Heart right ventricle (tissue), 16 donors: ENCODE results near the gene IPP. TPM values are rescaled to one million over a fixed set of nuclear protein-coding genes. Genes with fewer than 3 reads are reported as not detected.
"Not testable (repeated sequence)": the region's sequence is repeated elsewhere in the genome, so short reads cannot be mapped to it uniquely, and the experiment has no call there.

Experiments
- ATAC-seq, 8 donors: fragments of 200-7000 bp; cut with Tn5 transposase; one replicate each; pipeline ENCODE4 v1.9.1; 2020; ENCODE audit warnings: mild to moderate bottlenecking in 8 of 8, moderate library complexity in 8 of 8, moderate number of reproducible peaks in 1 of 8
- DNase-seq, 2 donors: peaks; one replicate each; pipeline ENCODE4 v3.0.0-alpha.2; 2020
- H3K27ac ChIP-seq, 10 donors: fragments of 200-600 bp; sonication (generic) in 2 of 10; one replicate each; pipeline versions ENCODE4 v1.5.0 to v1.8.0; 2020 to 2022; ENCODE audit warnings: mild to moderate bottlenecking in 3 of 10
- H3K27me3 ChIP-seq, 7 donors: fragments of 200-600 bp; one replicate each; pipeline ENCODE4 v1.8.0; 2021 to 2022; ENCODE audit warnings: mild to moderate bottlenecking in 2 of 7
- H3K36me3 ChIP-seq, 9 donors: fragments of 200-600 bp; sonication (generic) in 1 of 9; one replicate each; pipeline versions ENCODE4 v1.5.0 to v1.8.0; 2020 to 2022; ENCODE audit warnings: mild to moderate bottlenecking in 2 of 9
- H3K4me1 ChIP-seq, 9 donors: fragments of 200-600 bp; sonication (generic) in 1 of 9; one replicate each; pipeline versions ENCODE4 v1.5.0 to v1.8.0; 2020 to 2022; ENCODE audit warnings: mild to moderate bottlenecking in 4 of 9
- H3K4me3 ChIP-seq, 10 donors: fragments of 200-600 bp; sonication (generic) in 2 of 10; one replicate each; pipeline versions ENCODE4 v1.5.0 to v1.8.0; 2020 to 2022; ENCODE audit warnings: mild to moderate bottlenecking in 7 of 10, moderate library complexity in 2 of 10
- H3K9me3 ChIP-seq, 11 donors: fragments of 200-600 bp in 10 of 11; sonication (generic) in 2 of 11; one replicate each; pipeline versions ENCODE4 v1.5.0 to v1.8.0; 2013 to 2022; ENCODE audit warnings: mild to moderate bottlenecking in 2 of 11, control low read depth in 1 of 11, moderate library complexity in 1 of 11
- WGBS, 2 donors: extraction: QIAGEN DNeasy Blood & Tissue Kit; methylation state at CpG; one replicate each; pipeline ENCODE4 v1.1.7; 2013; ENCODE audit warnings: inconsistent platforms in 1 of 2; 5-methylcytosine and 5-hydroxymethylcytosine counted together
- intact Hi-C, 10 donors: fragments of 100-400 bp; cut with DNase I; formaldehyde crosslinking; loops; one replicate each; pipeline versions ENCODE4 v1.11.1 to v1.14.2; 2022
- polyA plus RNA-seq, 2 donors: library from polyadenylated mRNA; stranded (reverse); fragments of 200-250 nt; gene quantifications; one replicate each; pipeline ENCODE4 v1.2.3, GENCODE V29; 2013
- total RNA-seq, 10 donors: library from RNA; stranded (reverse); fragmentation: NEBNext Ultra II Directional in 3 of 10; extraction: Animal tissue kit (Norgen Biotek cat#: 25700) in 3 of 10; gene quantifications; one replicate each; pipeline versions ENCODE4 v1.2.1 to v1.2.4, GENCODE V29; 2021 to 2023
- TF ChIP-seq, protein P1 (sequence below), 9 donors: fragments of 200-600 bp; sonication (generic) in 2 of 9; IDR thresholded peaks; one replicate each; pipeline versions ENCODE4 v1.5.0 to v1.8.0; 2021 to 2022; ENCODE audit warnings: antibody characterized with exemption in 9 of 9, mild to moderate bottlenecking in 5 of 9, moderate library complexity in 1 of 9
- donor health status: Arrhythmogenic right ventricular cardiomyopathy.
- donor health status: ischemic (EF 13 %, LVEDD 7.1; RV severe dilation, severe dysfunction).
- donor health status: healthy with polysubstance abuse.
- donor health status: DM: no; HTN: yes; CAD: no.
- donor health status: DM: no; HTN: no; CAD: no.
- donor health status: ischemic (EF 25% LVEDD 6.9; RV normal size, moderate dysfunction).
- donor health status: ischemic (EF 25% LVEDD 5.7; RV mildly dilated, moderate dysfunction).
- donor health status: healthy.
- donor health status: DM: yes; HTN: yes; CAD: no.
- donor health status: Ischemic cardiomyopathy.
- donor health status: ischemic (EF 35%, LVEDD 5.7; RV mildly dilated, moderate dysfunction).
- donor health status: nonischemic (EF 11% LVEDD 7.7; RV severe dilation, severe dysfunction).
- donor health status: DM: yes; HTN: yes; CAD: no.
- donor health status: PGD.
- donor health status: ischemic (EF 29% LVEDD 5.4; RV normal size, mild dysfunction).
- donor health status: nonischemic (EF 23%, LVEDD 6.1; RV moderate dilation, normal function).

The IPP gene
- total and polyA plus RNA-seq, 12 donors = 2.1 to 30.0 (median 20.6) TPM

GRCh38 chr1:45723248-45723930 lies 27.1 kb downstream of the IPP start:
- no peak overlapping the region for H3K27ac ChIP-seq
- peaks cover 0 to 42% (median 4%) of the 10 kb centered on the region in 9 donors for H3K36me3 ChIP-seq
- no peaks in the 10 kb centered on the region for H3K27me3 ChIP-seq
- H3K4me3 ChIP-seq = no peak overlapping the region
- intact Hi-C loops = no loop called here
- H3K9me3 ChIP-seq = no peaks in the 10 kb centered on the region
- peak in 1 of 8 donors; percentile 47 for ATAC-seq
- DNase-seq = no peak
- TF ChIP-seq, protein P1, sequence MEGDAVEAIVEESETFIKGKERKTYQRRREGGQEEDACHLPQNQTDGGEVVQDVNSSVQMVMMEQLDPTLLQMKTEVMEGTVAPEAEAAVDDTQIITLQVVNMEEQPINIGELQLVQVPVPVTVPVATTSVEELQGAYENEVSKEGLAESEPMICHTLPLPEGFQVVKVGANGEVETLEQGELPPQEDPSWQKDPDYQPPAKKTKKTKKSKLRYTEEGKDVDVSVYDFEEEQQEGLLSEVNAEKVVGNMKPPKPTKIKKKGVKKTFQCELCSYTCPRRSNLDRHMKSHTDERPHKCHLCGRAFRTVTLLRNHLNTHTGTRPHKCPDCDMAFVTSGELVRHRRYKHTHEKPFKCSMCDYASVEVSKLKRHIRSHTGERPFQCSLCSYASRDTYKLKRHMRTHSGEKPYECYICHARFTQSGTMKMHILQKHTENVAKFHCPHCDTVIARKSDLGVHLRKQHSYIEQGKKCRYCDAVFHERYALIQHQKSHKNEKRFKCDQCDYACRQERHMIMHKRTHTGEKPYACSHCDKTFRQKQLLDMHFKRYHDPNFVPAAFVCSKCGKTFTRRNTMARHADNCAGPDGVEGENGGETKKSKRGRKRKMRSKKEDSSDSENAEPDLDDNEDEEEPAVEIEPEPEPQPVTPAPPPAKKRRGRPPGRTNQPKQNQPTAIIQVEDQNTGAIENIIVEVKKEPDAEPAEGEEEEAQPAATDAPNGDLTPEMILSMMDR (IDR thresholded peaks at IDR 0.05) = no peak
- H3K4me1 ChIP-seq = peaks cover 0 to 16% (median 0%) of the 10 kb centered on the region in 9 donors

DNA sequence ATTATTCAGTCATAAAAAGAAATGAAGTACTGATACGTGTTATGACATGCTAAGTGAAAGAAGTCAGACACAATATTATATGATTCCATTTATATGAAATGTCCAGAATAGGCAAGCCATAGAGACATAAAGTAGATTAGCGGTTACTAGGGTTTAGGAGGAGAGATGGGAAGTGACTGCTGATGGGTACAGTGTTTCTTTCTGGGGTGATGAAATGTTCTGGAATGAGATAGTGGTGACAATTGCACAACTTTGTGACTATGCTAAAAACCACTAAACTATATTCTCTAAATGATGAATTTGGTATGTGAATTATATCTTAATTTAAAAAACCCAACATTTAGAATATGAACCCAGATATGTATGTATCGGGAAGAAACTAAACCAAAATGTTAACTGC lies 27.6 kb downstream of the IPP start:
- WGBS, 2 donors = 86 to 89% methylated on average over 3 of the region's 3 CpGs
- ATAC-seq (peak in 2 of 8 donors; percentile 79 to 87), DNase-seq (no peak)
- H3K27me3 ChIP-seq = no peaks in the 10 kb centered on the region
- intact Hi-C loops = no loop called here
- TF ChIP-seq, protein P1 (IDR thresholded peaks at IDR 0.05) = no peak
- H3K9me3 ChIP-seq = no peaks in the 10 kb centered on the region
- H3K4me3 ChIP-seq = no peak overlapping the region
- H3K27ac ChIP-seq = peak overlapping the region in 1 of 10 donors; percentile 29
- H3K36me3 ChIP-seq = peaks cover 0 to 46% (median 4%) of the 10 kb centered on the region in 9 donors
- H3K4me1 ChIP-seq = peaks cover 0 to 16% (median 0%) of the 10 kb centered on the region in 9 donors

DNA sequence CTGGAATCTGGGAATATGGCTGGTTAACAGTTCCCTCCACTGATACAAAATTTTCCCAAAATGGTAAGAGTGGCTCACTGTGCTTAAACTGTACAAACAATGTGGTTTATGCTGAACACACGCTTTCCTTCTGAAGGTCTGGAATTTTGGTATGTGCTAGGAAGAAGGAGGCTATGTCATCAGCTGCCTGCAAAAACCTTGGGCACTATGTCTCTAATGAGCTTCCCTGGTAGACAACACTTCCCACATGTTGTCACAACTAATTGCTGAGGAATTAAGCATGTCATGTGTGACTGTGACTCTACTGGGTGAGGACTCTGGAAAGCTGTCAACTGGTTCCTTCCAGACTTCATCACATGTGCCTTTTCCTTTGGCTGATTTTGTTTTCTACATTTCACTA lies 29.2 kb downstream of the IPP start:
- Histone ChIP-seq H3K36me3 (peaks cover 0 to 46% (median 0%) of the 10 kb centered on the region in 9 donors), H3K9me3 (no peaks in the 10 kb centered on the region), H3K27me3 (no peaks in the 10 kb centered on the region), H3K4me1 (peaks cover 0 to 16% (median 0%) of the 10 kb centered on the region in 9 donors), H3K27ac (no peak overlapping the region), H3K4me3 (no peak overlapping the region)
- intact Hi-C loops = no loop called here
- no peak for DNase-seq
- WGBS, 2 donors = 94 to 97% methylated on average over 1 of the region's 1 CpG
- TF ChIP-seq, protein P1 (IDR thresholded peaks at IDR 0.05) = no peak
- no peak for ATAC-seq

GRCh38 chr1:45718289-45718688 lies 32.2 kb downstream of the IPP start:
- TF ChIP-seq, protein P1 (IDR thresholded peaks at IDR 0.05) = no peak
- H3K27me3 ChIP-seq = no peaks in the 10 kb centered on the region
- no peaks in the 10 kb centered on the region for H3K9me3 ChIP-seq
- DNase-seq (no peak), ATAC-seq (no peak)
- no peak overlapping the region for H3K4me3 ChIP-seq
- intact Hi-C loops = no loop called here
- H3K27ac ChIP-seq = no peak overlapping the region
- WGBS, 2 donors = 100% methylated on average over 1 of the region's 1 CpG
- H3K4me1 ChIP-seq = peaks cover 0 to 12% (median 0%) of the 10 kb centered on the region in 9 donors
- H3K36me3 ChIP-seq = peaks cover 0 to 72% (median 0%) of the 10 kb centered on the region in 9 donors

DNA sequence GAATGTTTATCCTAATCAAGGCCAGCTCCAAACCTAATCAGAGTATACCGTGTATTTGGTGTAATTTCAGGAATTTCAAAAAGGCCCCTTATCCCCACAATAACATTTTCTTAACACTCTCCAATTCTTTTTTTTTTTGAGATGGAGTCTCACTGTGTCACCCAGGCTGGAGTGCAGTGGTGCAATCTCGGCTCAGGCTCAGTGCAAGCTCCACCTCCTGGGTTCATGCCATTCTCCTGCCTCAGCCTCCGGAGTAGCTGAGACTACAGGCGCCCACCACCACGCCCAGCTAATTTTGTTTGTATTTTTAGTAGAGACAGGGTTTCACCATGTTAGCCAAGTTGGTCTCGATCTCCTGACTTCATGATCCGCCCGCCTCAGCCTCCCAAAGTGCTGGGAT lies 33.1 kb downstream of the IPP start:
- intact Hi-C loops = loop anchor here in 1 of 10 donors (2.0 kb wide), 1 partner anchor 17 kb away; no protein-coding TSS in a partner anchor
- not testable (repeated sequence) for DNase-seq, H3K27ac ChIP-seq, H3K4me1 ChIP-seq, ATAC-seq, H3K9me3 ChIP-seq, H3K27me3 ChIP-seq, H3K4me3 ChIP-seq
- 86 to 89% methylated on average over 8 of the region's 8 CpGs for WGBS, 2 donors
- H3K36me3 ChIP-seq = peaks cover 0 to 81% (median 1%) of the 10 kb centered on the region in 9 donors
